Dermis lymphatic vessel endothelial cell (primary cell): ENCODE measurements around the gene SLC1A3. TPM values are rescaled to one million over a fixed set of nuclear protein-coding genes. Genes with fewer than 3 reads are reported as not detected.

ENCODE experiments used
- total RNA-seq: library from RNA; depleted of rRNA; stranded (reverse); fragments of >200 nt; gene quantifications from 2 replicates; pipeline ENCODE4 v1.2.1, GENCODE V29; 2014

SLC1A3 gene
- total RNA-seq = 0.11 TPM in 1 of 2 replicates, not detected in the other

DNA sequence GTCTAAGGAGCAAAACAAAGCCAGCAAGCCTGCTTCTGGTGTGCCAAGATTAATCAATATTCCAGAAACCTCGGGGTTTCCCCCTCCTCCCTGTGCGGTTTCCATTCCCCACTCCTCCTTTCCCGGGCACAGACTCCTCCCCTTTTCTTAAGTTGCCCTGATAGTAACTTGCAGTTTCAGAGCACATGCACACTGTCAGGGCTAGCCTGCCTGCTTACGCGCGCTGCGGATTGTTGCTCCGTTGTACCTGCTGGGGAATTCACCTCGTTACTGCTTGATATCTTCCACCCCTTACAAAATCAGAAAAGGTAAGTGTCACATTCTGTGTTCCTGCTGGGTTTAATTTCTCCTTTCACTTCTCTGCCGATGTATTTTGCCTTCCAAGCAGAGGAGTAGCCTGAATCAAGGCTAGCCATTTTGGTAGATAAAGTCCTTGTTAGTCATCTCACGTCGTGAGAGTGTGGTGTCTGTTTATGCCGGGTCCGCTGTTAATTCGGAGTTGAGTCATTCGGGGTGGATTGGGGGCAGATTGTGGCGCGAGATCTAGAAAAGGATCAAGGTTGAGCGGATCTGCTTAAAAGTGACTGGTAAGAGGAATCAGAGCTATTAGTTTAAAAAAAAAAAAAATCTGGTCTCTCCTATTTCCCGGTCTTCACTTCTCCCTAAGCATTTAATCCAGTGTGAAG is at the start of gene SLC1A3:
TSS of gene SLC1A3 (plus strand) at position 179 of the 686 bp plus-strand sequence. CDS start 1,818 bp downstream, outside the sequence.

